Middle frontal gyrus (tissue), 1 donor: ENCODE results near the gene ACACA.

Experiments used
- DNase-seq: peaks from one replicate; pipeline ENCODE4 v3.0.0-alpha.2; 2015; ENCODE audit warnings: low spot score; ENCODE audit errors: extremely low spot score

ACACA gene

GRCh38 chr17:37233036-37233435, 173.6 kb downstream of the ACACA start:
- DNase-seq, result no peak

GRCh38 chr17:37231887-37232286, 174.7 kb downstream of the ACACA start:
- no peak for DNase-seq

GRCh38 chr17:37230633-37231032, 176.0 kb downstream of the ACACA start:
- no peak for DNase-seq

- no peak for DNase-seq
Observed at GRCh38 chr17:37225465-37225864, 181.2 kb downstream of the ACACA start.

- DNase-seq, result no peak
Observed at GRCh38 chr17:37221865-37222264, 184.8 kb downstream of the ACACA start.

- no peak for DNase-seq
Observed at GRCh38 chr17:37220607-37220953, 186.1 kb downstream of the ACACA start.

- DNase-seq, result no peak
Observed at GRCh38 chr17:37219876-37220606, 186.6 kb downstream of the ACACA start.

- no peak for DNase-seq
Observed at GRCh38 chr17:37218849-37219248, 187.8 kb downstream of the ACACA start.

GRCh38 chr17:37214416-37214815, 192.2 kb downstream of the ACACA start:
- no peak for DNase-seq

- DNase-seq, result no peak
Observed at GRCh38 chr17:37213927-37214326, 192.7 kb downstream of the ACACA start.

- no peak for DNase-seq
Observed at GRCh38 chr17:37212179-37212578, 194.5 kb downstream of the ACACA start.

- no peak for DNase-seq
Observed at GRCh38 chr17:37211136-37211535, 195.5 kb downstream of the ACACA start.

- DNase-seq, result no peak
Observed at GRCh38 chr17:37207103-37207502, 199.5 kb downstream of the ACACA start.

GRCh38 chr17:37206299-37206698, 200.3 kb downstream of the ACACA start:
- DNase-seq, result no peak

- DNase-seq, result no peak
Observed at GRCh38 chr17:37200497-37200896, 206.1 kb downstream of the ACACA start.

- no peak for DNase-seq
Observed at GRCh38 chr17:37197336-37197735, 209.3 kb downstream of the ACACA start.

- DNase-seq, result no peak
Observed at GRCh38 chr17:37194208-37194607, 212.4 kb downstream of the ACACA start.

- DNase-seq, result no peak
Observed at GRCh38 chr17:37191219-37191618, 215.4 kb downstream of the ACACA start.

- no peak for DNase-seq
Observed at GRCh38 chr17:37190493-37190892, 216.1 kb downstream of the ACACA start.

GRCh38 chr17:37188157-37188556, 218.5 kb downstream of the ACACA start:
- DNase-seq, result no peak

- no peak for DNase-seq
Observed at GRCh38 chr17:37187262-37187661, 219.4 kb downstream of the ACACA start.

GRCh38 chr17:37182786-37183465, 223.7 kb downstream of the ACACA start:
- DNase-seq, result no peak

GRCh38 chr17:37180376-37180775, 226.3 kb downstream of the ACACA start:
- DNase-seq, result no peak
